Peyer's patch (tissue), 4 donors: ENCODE data around the gene KLC4. TPM values are rescaled to one million over a fixed set of nuclear protein-coding genes. Genes with fewer than 3 reads are reported as not detected.

Source experiments
- DNase-seq, 3 donors: peaks; one replicate each; pipeline ENCODE4 v3.0.0-alpha.2; 2017 to 2019
- H3K27ac ChIP-seq, 4 donors: fragments of 200-600 bp; sonication (generic); one replicate each; pipeline ENCODE4 v1.5.1; 2016 to 2019
- H3K27me3 ChIP-seq, 2 donors: fragments of 200-600 bp; sonication (generic); one replicate each; pipeline ENCODE4 v1.5.1; 2019
- H3K36me3 ChIP-seq, 3 donors: fragments of 200-600 bp; sonication (generic); one replicate each; pipeline ENCODE4 v1.5.1; 2016 to 2019
- H3K4me1 ChIP-seq, 4 donors: fragments of 200-600 bp; sonication (generic); one replicate each; pipeline ENCODE4 v1.5.1; 2016 to 2019
- H3K4me3 ChIP-seq, 4 donors: fragments of 200-600 bp; sonication (generic); 1 replicate in 3 of 4; 2 replicates in 1 of 4; pipeline ENCODE4 v1.5.1; 2016 to 2019; ENCODE audit warnings: mild to moderate bottlenecking in 1 of 4
- H3K9me3 ChIP-seq, 4 donors: fragments of 200-600 bp; sonication (generic); one replicate each; pipeline ENCODE4 v1.5.1; 2016 to 2019; ENCODE audit warnings: mild to moderate bottlenecking in 1 of 4
- POLR2A ChIP-seq, 2 donors: fragments of 450-650 bp; IDR thresholded peaks; one replicate each; pipeline ENCODE4 v1.5.1; 2017; ENCODE audit warnings: antibody characterized with exemption in 2 of 2, mild to moderate bottlenecking in 2 of 2, moderate library complexity in 2 of 2
- total RNA-seq, 4 donors: library from RNA; depleted of rRNA; stranded (reverse); fragments of >200 nt; gene quantifications; one replicate each; pipeline ENCODE4 v1.1.0, GENCODE V29; 2016
- TF ChIP-seq, protein P1 (sequence below), 6 experiments: fragments of 450-650 bp in 4 of 6; fragments of 200-600 bp in 2 of 6; sonication (generic) in 1 of 6; IDR thresholded peaks; one replicate each; pipeline ENCODE4 v1.5.1; 2017 to 2019; ENCODE audit warnings: antibody characterized with exemption in 6 of 6, mild to moderate bottlenecking in 3 of 6, moderate library complexity in 1 of 6

KLC4 gene
- total RNA-seq, 4 donors from 2014 or later: 50.3 to 214 (median 183) TPM

DNA sequence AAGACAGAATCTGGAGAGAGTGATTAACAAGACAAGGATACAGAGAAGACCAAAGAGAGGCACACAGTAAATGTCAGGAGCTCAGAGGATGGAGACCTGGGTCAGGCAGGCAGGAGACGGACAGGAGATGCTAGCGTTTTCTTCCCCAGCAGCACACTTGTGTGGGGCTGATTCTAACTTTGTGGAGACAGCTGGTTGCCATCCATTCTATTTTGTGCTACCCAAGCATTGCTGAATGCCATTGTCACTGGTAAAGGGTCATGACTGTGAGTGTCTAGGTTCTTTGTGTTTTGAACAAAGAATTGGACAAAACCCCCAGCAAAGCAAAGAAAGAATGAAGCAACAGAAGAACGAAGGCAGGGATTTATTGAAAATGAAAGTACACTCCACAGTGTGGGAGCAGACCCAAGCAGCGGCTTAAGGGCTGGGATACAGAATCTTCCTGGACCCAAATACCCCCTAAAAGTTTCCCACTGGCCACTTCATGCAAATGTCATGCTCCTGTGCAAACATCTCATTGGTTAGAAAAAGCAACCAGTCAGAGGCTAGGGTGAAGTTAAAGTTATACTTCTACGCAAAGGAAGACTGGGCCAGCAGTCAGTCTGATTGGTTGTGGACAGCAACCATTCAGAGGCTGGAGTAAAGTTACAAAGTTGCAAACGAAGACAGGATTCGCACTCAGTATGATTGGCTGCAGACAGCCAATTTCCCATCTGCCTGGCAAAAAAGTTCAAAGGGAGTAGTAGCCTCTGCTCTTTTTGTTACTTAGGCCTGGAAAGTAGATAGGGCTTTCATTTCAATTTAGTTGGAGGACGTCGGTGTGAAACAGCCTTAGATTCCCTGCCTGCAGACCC lies 34.2 kb downstream of the KLC4 start:
- Histone ChIP-seq H3K4me3 (peak overlapping the region in 3 of 4 donors; percentile 12 to 50 (median 44)), H3K36me3 (no peaks in the 10 kb centered on the region), H3K9me3 (no peaks in the 10 kb centered on the region), H3K27me3 (no peaks in the 10 kb centered on the region), H3K4me1 (peaks cover 0 to 19% (median 0%) of the 10 kb centered on the region in 4 donors), H3K27ac (peak overlapping the region in 2 of 4 donors; percentile 17 to 55)
- no peak for TF ChIP-seq POLR2A (IDR thresholded peaks at IDR 0.05)
- TF ChIP-seq, protein P1, sequence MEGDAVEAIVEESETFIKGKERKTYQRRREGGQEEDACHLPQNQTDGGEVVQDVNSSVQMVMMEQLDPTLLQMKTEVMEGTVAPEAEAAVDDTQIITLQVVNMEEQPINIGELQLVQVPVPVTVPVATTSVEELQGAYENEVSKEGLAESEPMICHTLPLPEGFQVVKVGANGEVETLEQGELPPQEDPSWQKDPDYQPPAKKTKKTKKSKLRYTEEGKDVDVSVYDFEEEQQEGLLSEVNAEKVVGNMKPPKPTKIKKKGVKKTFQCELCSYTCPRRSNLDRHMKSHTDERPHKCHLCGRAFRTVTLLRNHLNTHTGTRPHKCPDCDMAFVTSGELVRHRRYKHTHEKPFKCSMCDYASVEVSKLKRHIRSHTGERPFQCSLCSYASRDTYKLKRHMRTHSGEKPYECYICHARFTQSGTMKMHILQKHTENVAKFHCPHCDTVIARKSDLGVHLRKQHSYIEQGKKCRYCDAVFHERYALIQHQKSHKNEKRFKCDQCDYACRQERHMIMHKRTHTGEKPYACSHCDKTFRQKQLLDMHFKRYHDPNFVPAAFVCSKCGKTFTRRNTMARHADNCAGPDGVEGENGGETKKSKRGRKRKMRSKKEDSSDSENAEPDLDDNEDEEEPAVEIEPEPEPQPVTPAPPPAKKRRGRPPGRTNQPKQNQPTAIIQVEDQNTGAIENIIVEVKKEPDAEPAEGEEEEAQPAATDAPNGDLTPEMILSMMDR (IDR thresholded peaks at IDR 0.05): no peak
- DNase-seq: peak in 1 of 3 donors; percentile 59

DNA sequence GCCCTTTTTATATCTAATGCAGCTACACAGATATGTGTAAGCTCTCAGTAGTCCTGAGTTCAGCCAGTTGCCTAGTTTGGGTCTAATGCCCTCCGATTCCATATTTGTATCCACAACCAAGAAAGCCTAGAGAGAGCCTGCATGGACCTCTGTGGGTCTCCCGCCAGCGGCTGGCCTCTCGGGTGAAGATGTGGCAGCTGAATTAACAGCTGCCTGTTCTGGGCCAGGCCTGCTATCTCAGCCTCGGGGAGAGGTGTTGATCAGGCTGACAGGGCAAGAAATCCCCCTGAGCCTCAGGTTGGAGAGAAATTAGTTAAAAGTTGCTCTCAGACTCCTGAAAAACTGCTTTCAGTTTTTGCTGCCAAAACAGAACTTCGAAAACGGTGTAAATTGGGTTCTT lies 36.5 kb downstream of the KLC4 start:
- H3K36me3 ChIP-seq: no peaks in the 10 kb centered on the region
- no peaks in the 10 kb centered on the region for H3K9me3 ChIP-seq
- TF ChIP-seq, protein P1 (IDR thresholded peaks at IDR 0.05): no peak
- TF ChIP-seq POLR2A (IDR thresholded peaks at IDR 0.05): no peak
- H3K4me1 ChIP-seq: peaks cover 0 to 15% (median 0%) of the 10 kb centered on the region in 4 donors
- no peaks in the 10 kb centered on the region for H3K27me3 ChIP-seq
- no peak overlapping the region for H3K4me3 ChIP-seq
- H3K27ac ChIP-seq: no peak overlapping the region
- no peak for DNase-seq

DNA sequence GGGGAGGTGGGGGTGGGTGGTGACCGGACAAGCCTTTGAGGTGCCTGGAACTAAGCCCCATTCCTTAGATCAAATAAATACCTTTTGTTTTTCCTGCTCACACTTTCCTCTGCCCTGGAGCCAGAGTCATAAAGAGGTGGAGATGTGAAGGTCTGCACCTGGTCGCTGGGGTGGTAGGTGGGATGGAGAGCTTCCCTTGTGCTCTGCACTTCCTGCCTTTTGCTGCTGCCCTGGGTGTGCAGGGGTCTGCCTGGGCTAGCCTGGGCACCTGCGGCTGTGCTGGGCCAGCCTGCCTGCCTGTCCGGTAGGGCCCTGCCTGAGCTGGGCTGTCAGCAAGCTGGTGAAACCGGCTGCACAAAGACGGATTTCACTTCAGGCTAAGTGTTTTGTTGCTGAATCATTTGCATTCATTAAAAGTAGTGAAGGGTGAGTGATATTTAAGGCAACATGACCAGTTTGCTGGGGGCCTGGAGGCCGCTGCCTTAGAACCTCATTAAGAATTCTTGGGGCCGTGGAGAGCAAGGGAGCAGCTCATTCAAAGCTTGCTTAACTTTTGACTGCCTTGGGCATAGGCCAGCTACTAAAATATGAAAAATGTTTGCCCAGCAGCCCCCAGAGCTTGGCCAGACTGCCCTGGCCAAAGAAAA lies 37.1 kb downstream of the KLC4 start:
- H3K4me1 ChIP-seq: peaks cover 0 to 15% (median 0%) of the 10 kb centered on the region in 4 donors
- peak overlapping the region in 1 of 4 donors; percentile 14 for H3K27ac ChIP-seq
- DNase-seq: no peak
- no peak for TF ChIP-seq POLR2A (IDR thresholded peaks at IDR 0.05)
- TF ChIP-seq, protein P1 (IDR thresholded peaks at IDR 0.05): no peak
- H3K9me3 ChIP-seq: no peaks in the 10 kb centered on the region
- H3K27me3 ChIP-seq: no peaks in the 10 kb centered on the region
- H3K36me3 ChIP-seq: no peaks in the 10 kb centered on the region
- no peak overlapping the region for H3K4me3 ChIP-seq

DNA sequence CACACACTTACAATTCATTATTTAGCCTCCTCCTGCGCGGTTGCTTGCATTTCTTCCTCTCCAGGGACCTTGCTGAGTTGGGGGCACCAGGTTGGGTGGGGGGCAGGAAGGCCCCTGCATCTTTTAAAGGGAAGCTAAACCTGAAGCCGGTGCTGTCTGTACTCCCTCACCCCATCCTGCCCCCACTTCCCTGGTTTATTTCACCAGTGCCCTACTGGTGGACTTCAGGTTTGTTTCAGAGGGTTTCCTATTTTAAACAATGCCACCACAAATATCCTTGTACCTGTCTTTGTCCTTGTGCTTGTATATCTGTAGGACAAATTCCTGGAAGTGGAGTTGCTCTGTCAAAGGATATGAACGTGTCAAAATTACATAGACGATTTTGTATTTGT lies 37.7 kb downstream of the KLC4 start:
- no peak for DNase-seq
- no peaks in the 10 kb centered on the region for H3K27me3 ChIP-seq
- peaks cover 0 to 15% (median 0%) of the 10 kb centered on the region in 4 donors for H3K4me1 ChIP-seq
- no peaks in the 10 kb centered on the region for H3K36me3 ChIP-seq
- H3K27ac ChIP-seq: no peak overlapping the region
- no peaks in the 10 kb centered on the region for H3K9me3 ChIP-seq
- TF ChIP-seq POLR2A (IDR thresholded peaks at IDR 0.05): no peak
- TF ChIP-seq, protein P1 (IDR thresholded peaks at IDR 0.05): no peak
- no peak overlapping the region for H3K4me3 ChIP-seq

DNA sequence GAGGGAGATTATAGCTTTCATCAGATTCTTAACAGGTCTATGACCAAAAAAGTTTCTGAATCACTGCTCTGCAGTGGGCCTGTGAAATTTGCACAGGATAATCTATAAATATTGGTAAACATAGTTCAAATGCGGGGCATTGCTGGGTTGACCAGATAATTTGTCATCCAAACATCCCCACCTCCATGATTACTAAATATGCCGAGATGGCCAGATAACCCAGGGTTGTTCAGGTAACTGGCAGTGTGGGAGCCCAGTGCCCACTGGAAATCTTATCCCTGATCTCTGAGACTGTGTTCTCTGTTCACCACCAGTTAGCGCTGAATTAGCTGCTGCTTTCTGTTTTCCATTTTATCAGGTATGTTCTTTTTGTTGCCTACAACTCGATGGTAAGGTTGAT lies 38.1 kb downstream of the KLC4 start:
- Histone ChIP-seq H3K27ac (no peak overlapping the region), H3K9me3 (no peaks in the 10 kb centered on the region), H3K4me1 (peaks cover 0 to 15% (median 0%) of the 10 kb centered on the region in 4 donors), H3K36me3 (no peaks in the 10 kb centered on the region), H3K4me3 (no peak overlapping the region), H3K27me3 (no peaks in the 10 kb centered on the region)
- no peak for DNase-seq
- TF ChIP-seq, protein P1 (IDR thresholded peaks at IDR 0.05): no peak
